Ishikawa (cell line): ENCODE results near the gene TGFBR3.

Experiments
- CEBPB ChIP-seq: IDR thresholded peaks from 2 replicates; pipeline ENCODE4 v1.6.1; 2012
- EGR1 ChIP-seq: IDR thresholded peaks from 2 replicates; pipeline ENCODE4 v1.6.1; 2012
- EP300 ChIP-seq: IDR thresholded peaks from 2 replicates; pipeline ENCODE4 v1.6.1; 2012; ENCODE audit warnings: borderline replicate concordance
- NFIC ChIP-seq: IDR thresholded peaks from 2 replicates; pipeline ENCODE4 v1.6.1; 2012
- TAF1 ChIP-seq: IDR thresholded peaks from 2 replicates; pipeline ENCODE4 v1.6.1; 2012; ENCODE audit warnings: low read depth, mild to moderate bottlenecking
- YY1 ChIP-seq: IDR thresholded peaks from 2 replicates; pipeline ENCODE4 v1.6.1; 2012; ENCODE audit warnings: low read depth
- TF ChIP-seq, protein P1 (sequence below): IDR thresholded peaks from 2 replicates; pipeline ENCODE4 v1.6.1; 2012
- TF ChIP-seq, protein P2 (sequence below): IDR thresholded peaks from 2 replicates; pipeline ENCODE4 v1.6.1; 2012; ENCODE audit warnings: low read depth, mild to moderate bottlenecking
- TF ChIP-seq, protein P3 (sequence below): IDR thresholded peaks from 2 replicates; pipeline ENCODE4 v1.6.1; 2012

DNA sequence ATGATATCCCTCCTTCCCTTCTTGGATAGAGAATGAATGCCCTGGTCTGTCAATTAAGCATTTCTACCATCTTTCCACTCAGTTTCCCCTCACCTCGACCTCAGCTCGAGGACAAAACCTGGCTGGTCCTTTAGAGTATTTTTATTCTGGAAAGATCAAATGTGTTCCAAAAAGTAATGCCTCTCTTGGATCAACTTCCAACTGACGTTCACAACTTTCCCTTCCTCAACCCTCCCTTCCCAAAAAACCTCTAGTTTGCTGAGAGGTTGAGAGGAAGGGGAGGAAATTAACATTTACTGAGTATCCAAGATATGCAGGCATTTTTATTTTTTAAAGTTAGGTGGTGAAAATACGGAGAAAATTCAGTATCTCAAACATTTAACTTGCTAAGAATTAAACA, 182.9 kb downstream of the TGFBR3 start:
- TF ChIP-seq, protein P1, sequence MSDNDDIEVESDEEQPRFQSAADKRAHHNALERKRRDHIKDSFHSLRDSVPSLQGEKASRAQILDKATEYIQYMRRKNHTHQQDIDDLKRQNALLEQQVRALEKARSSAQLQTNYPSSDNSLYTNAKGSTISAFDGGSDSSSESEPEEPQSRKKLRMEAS, result no peak
- TF ChIP-seq TAF1 (no peak), EGR1 (no peak), EP300 (no peak), NFIC (no peak), CEBPB (no peak), YY1 (no peak)
- TF ChIP-seq, protein P2, sequence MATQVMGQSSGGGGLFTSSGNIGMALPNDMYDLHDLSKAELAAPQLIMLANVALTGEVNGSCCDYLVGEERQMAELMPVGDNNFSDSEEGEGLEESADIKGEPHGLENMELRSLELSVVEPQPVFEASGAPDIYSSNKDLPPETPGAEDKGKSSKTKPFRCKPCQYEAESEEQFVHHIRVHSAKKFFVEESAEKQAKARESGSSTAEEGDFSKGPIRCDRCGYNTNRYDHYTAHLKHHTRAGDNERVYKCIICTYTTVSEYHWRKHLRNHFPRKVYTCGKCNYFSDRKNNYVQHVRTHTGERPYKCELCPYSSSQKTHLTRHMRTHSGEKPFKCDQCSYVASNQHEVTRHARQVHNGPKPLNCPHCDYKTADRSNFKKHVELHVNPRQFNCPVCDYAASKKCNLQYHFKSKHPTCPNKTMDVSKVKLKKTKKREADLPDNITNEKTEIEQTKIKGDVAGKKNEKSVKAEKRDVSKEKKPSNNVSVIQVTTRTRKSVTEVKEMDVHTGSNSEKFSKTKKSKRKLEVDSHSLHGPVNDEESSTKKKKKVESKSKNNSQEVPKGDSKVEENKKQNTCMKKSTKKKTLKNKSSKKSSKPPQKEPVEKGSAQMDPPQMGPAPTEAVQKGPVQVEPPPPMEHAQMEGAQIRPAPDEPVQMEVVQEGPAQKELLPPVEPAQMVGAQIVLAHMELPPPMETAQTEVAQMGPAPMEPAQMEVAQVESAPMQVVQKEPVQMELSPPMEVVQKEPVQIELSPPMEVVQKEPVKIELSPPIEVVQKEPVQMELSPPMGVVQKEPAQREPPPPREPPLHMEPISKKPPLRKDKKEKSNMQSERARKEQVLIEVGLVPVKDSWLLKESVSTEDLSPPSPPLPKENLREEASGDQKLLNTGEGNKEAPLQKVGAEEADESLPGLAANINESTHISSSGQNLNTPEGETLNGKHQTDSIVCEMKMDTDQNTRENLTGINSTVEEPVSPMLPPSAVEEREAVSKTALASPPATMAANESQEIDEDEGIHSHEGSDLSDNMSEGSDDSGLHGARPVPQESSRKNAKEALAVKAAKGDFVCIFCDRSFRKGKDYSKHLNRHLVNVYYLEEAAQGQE, result no peak
- TF ChIP-seq, protein P3, sequence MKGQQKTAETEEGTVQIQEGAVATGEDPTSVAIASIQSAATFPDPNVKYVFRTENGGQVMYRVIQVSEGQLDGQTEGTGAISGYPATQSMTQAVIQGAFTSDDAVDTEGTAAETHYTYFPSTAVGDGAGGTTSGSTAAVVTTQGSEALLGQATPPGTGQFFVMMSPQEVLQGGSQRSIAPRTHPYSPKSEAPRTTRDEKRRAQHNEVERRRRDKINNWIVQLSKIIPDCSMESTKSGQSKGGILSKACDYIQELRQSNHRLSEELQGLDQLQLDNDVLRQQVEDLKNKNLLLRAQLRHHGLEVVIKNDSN, result no peak
